ENCODE data around the gene SLC30A2. TPM values are rescaled to one million over a fixed set of nuclear protein-coding genes. Genes with fewer than 3 reads are reported as not detected.

The SLC30A2 gene
- total RNA-seq, 1 donor, result under 0.01 TPM

DNA sequence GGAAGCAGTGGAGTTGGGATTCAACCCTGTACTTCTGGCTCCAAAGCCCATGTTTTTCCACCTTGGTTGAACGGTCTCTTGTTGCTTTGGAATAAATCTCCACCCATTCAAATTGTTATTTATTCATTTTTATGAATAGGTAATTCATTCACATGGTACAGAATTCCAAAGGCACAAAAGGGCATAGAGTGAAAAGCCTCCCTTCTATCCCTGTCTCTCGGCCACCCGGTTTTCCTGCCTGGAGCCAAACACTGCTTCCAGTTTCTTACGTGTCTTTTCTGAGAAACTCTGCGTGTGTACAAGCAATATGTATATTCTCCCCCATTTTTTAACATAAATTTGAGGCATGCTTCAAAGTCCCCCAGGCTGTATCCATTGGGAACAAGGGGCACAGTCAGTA is 20.4 kb downstream of the SLC30A2 start:
- no peak for DNase-seq (ENCODE audit: low read depth in 2 of 3, low spot score in 2 of 3)

DNA sequence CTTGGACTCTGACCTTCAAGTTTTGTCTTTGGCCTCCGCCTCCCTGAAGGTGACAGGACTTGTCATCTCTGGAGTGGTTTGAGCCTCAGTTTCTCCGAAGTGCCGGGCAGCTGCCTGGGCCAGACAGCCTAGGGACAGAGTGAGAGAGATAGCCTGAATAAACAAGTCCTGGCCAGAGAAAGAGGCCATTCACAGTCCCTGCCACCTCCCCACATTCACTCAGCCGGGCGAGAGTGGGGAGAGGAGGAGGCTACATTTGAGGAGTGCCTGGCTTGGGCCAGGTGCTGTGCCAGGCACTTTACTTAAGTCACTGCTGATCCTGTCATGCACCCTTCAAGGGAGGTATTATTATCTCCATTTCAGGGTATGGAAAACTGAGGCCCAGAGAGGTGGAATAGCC is 20.9 kb downstream of the SLC30A2 start:
- no peak for DNase-seq (ENCODE audit: low read depth in 2 of 3, low spot score in 2 of 3)

DNA sequence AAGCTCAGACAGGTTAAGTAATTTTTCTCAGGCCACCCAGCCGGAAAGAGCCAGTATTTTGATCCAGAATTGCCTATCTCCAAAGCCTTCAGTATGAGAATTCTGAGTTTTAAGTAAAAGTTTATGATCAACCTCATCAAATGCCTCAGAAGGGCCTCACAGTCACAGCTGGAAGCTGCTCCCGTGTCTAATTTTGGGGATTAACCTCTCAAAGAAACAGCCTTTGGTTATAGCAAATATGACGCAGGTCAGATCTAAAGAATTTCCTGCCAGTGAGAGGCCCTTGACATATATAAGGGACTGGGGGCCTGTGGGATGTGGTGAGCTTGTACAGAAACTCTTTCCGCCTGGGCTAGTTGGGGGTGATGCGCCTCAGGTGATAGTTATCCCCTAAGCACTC is 22.1 kb downstream of the SLC30A2 start:
- no peak for DNase-seq (ENCODE audit: low read depth in 2 of 3, low spot score in 2 of 3)

DNA sequence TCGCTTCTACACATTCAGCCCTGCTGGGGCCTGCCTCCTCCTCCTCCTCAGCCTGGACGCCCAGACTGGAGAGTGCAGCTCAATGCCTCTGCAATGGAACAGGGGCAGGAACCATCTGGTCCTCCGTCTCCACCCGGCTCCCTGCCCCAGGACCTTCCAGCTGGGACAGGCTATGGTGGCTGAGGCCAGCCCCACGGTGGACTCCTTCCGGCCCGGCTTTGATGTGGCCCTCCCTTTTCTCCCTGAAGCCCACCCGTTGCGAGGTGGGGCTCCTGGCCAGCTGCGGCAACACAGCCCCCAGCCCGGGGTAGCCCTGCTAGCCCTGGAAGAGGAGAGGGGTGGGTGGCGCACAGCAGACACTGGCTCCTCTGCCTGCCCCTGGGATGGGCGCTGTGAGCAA is 22.9 kb downstream of the SLC30A2 start:
- DNase-seq (ENCODE audit: low read depth in 2 of 3, low spot score in 2 of 3), result no peak

DNA sequence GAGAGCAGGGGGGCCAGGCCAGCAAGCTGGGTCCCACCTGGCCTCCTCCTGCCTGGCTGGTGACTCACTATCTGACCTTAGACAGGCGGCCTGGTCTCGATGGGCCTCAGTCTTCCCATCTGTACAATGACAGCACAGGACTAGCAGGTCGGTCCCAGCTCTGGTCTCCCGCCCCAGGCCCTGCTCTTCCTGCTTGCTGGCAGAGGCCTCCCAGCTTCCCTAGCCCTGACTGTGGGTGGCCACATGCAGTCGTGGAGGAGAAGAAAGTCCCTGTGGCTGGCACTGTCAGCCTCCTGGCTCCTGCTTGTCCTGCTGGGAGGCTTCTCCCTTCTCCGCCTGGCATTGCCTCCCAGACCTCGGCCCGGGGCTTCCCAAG is 23.5 kb downstream of the SLC30A2 start:
- DNase-seq (ENCODE audit: low read depth in 2 of 3, low spot score in 2 of 3), result no peak

DNA sequence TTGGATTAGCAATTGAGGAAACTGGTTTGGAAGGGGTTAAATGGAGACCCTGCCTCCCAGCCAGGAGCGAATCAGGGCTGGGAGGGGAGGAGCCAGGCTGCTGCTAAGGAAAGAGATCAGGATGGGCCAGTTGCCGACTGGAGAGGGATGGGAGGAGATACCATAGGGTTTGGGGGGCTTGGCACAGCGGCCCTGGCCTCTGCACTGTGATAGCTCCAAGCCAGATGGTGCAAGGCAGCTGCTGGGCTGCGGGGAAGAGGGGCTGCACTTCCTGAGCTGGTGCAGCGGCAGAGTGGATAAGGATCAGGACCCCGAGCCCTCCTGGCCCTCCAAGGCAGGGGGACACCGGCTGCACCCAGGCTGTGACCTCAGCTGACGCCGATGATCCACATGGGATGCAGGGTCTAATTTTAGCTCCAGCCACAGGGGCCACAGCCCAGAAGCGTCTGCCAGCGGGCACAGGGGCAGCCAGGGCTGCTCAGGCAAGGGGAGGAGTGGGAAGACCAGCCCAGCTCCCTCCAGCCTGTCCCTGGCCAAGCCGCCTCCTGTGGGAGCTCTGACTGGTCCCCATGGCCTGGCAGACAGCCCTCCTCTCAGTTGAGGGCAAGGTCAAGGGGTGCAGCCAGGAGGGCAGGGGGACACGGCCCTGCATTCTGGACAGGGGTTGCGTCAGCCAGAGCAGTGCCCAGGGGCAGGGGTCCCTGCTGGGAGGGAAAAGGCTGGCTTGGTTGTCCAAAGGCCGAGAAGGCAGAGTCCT is 24.1 kb downstream of the SLC30A2 start, which contains the start of gene EXTL1:
TSS of gene EXTL1 (plus strand) at position 129 of the 757 bp plus-strand sequence. CDS start 872 bp downstream, outside the sequence.
- DNase-seq (ENCODE audit: low read depth in 2 of 3, low spot score in 2 of 3), result no peak

DNA sequence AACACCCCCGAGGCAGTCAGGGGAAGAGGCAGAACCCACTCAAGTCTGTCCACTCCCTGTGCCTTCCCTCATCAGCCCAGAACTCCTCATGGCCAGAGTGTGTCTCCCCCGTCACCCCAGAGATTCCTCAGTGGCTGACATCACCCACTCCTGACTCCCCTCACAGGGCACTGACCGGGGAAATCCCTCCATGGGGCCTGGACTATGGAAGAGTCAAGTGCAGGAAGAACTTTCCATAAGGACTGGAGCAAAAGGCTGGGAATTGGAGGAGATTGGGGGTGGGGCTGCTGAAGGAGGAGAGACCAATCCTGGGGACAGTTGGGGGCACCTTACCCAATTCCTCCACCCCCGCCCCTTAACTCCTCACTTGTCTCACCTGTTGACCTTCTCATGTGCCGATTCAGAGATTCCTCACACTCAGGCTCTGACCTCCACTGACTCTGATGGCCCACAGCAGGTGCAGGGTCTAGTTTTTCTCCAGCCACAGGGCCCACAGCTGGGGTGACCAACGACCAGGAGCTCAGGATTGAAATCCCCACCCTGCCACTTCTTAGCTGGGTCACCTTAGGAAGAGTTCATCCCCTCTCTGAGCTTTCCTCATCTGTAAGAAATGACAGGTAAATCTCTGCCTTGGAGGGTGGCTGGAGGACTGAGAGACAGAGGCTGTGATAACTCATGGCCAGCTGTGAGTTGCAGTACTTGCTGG is 24.8 kb downstream of the SLC30A2 start:
- DNase-seq (ENCODE audit: low read depth in 2 of 3, low spot score in 2 of 3), result no peak

DNA sequence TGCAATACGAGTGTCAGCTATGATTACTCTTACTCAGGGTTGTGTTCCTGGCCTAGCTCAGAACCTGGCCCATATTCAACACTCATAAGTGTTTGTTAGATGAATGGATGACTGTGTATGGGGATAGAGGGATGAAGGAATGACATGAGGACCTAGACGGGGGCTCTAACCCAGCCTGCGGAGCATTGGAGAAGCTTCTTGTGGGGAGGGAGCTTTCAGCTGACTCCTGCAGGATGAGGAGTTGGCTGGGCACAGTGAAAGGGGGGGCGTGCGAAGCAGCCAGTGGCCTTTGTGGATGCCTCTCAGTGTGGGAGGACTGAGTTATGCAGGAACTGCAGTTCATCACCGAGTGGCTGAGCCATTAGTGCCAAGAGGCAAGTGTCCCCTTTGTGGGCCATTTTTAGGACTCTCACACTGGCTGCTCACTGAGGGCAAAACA is 25.6 kb downstream of the SLC30A2 start:
- DNase-seq (ENCODE audit: low read depth in 2 of 3, low spot score in 2 of 3), result no peak

DNA sequence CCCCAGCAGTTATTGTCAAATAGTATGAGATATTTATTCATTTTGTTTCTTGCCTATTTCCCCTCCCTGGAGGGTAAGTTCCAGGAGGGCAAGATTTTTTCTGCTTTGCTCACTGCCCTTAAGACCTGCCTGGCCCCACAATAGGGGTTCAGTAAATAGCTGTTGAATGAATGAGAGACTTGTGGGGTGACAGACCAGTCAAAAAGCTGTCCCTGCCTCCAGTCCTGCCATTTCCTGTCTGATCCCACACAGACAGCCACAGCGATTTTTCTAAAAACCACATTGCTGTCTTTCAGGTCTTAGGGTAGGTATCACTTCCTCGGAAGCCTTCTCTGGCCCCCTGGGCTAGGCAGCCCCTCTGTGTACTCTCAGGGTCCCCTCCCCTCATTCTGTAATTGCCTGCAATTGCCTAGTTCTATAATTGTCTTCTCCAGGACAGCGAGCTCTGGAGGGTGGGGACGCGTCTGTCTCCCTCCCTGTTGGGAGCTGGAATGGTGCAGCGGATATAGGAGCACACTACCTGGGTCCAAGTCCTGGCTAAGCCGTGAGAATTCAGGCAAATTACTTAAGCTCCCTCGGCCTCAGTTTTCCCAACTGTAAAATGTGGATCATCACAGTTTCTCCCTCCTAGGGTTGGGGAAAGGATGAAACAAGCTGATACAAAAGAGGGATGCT is 26.1 kb downstream of the SLC30A2 start:
- DNase-seq (ENCODE audit: low read depth in 2 of 3, low spot score in 2 of 3), result no peak

DNA sequence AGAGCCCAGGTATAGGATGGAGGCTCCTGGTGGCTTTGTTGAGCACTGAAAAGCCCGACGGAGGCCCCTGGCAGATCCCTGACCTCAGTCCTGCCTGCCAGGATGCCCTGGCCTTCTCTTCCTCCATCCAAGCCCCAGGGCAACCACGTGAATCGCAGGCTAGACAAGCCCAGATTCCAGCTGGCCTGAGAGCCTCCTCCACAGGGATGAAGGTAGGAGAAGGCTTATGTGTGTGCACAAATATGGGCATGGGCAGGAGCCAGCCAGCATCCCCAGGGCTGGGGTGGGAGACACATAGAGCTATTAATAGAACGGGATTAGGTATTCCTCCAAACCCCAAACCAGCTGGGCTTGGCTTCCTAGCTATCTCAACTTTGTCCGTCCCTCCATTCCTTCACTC is 28.3 kb downstream of the SLC30A2 start:
- DNase-seq (ENCODE audit: low read depth in 2 of 3, low spot score in 2 of 3), result no peak

DNA sequence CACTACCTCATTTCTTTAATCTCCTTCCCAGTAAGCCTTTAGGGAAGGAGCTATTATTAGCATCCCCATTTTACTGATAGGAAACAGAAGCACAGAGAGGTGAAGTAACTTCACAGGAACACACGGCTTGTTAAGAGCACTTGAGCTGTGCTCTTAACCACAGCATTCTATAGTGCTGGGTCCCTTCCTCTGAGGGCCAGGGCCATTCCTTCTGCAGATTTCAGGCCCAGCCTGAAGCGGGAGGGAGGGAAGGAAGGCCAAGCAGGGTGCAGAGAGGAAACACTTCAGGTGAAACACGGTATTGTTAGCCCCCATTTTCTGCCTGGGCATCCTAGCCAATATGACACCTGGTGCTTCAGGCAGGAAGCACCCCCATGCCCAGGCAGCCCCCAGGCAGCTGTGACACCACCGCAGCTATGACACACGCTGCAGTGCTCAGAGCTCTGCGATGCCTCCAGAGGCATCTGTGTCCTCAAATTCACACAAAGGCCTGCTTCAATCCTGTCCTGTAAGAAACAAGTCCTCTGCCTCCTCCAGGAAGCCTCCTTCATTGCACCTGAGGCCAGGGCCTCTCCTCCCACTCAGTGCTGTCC is 28.9 kb downstream of the SLC30A2 start:
- DNase-seq (ENCODE audit: low read depth in 2 of 3, low spot score in 2 of 3), result no peak

DNA sequence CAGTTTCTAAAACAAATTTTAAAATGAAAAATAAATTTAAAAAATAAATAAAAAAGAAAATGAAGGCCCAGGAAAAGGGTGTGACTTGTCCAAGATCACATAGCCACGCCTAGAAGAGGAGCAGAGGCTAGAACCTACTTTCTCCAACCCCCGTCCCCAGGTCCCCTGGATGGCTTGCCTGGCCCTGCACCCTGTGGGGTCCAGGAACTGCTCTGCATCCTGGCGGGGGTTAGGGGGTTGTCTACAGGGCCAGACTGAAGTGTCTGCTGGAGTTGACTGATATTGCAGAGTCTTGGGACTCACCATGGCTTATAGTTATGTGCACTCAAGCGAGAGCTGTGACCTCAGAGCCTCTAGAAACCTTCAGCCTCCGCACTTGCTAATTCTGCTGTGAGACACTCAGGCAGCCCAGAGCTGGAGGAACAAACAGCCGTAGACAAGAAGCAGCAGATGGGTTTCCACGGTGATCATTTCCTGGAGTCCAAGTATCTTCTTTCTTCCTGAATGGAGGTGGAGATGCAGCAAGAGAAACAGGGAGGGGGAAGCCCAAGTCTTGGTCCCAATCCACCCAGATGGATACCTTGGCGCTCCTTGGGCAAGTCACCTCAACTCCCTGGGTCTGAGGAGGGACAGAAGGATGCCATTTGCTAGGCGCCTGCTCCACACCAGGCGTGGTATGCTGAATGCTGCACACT is 29.5 kb downstream of the SLC30A2 start:
- no peak for DNase-seq (ENCODE audit: low read depth in 2 of 3, low spot score in 2 of 3)

DNA sequence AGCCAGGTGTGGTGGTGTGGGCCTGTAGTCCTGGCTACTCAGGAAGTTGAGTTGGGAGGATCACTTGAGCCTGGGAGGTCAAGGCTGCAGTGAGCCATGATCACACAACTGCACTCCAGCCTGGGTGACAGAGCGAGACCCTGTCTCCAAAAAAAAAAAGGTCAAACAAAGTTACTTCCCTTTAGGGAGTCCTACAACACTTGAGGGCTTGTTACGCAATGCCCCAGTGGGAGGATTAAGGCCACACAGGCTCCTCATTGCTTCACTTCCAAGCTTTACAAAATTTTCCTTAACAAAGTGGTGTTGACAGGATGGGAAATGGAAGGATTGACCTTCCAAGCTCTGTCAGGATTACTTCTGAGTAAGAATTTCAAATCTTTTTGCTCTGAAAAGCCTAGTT is 30.6 kb downstream of the SLC30A2 start:
- peak in 1 of 3 donors; percentile 26 for DNase-seq (ENCODE audit: low read depth in 2 of 3, low spot score in 2 of 3)

DNA sequence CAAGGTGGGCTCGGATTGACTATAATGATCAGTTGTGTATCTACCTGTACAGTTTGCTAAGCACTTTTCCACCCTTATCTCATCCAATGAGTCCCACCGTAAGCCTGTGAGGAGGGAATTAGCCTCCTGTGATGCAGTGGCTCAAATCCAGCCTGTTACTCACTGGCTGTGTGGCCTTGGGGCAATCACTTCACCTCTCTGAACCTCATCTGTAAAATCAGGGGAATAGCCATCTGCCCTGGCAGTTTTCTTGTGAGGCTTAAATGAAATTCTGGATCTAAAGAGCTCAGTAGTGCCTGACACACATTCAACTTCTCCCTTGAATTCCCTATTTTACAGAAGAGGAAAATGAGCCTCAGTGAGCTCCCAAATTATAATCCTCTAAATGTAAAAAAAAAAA is 31.7 kb downstream of the SLC30A2 start:
- no peak for DNase-seq (ENCODE audit: low read depth in 2 of 3, low spot score in 2 of 3)

DNA sequence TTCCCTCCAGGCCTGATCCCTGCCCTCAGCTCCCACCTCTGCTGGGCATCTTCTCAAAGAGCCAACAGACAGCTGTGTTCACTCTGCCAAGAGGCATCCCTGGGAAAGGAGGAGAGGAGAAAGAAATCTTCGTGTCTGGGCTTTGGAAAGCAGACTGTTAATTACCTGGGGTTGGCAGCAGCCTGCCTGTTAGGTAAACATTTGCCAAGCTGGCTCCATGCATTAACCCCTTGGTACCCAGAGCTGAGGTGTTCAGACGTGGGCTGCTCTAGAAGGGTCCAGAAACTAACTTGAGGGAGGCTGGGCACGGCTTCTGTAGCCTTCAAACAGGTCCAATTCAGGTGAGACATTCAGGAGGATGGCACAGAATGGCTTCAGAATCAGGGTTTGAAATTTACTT is 33.1 kb downstream of the SLC30A2 start:
- no peak for DNase-seq (ENCODE audit: low read depth in 2 of 3, low spot score in 2 of 3)

DNA sequence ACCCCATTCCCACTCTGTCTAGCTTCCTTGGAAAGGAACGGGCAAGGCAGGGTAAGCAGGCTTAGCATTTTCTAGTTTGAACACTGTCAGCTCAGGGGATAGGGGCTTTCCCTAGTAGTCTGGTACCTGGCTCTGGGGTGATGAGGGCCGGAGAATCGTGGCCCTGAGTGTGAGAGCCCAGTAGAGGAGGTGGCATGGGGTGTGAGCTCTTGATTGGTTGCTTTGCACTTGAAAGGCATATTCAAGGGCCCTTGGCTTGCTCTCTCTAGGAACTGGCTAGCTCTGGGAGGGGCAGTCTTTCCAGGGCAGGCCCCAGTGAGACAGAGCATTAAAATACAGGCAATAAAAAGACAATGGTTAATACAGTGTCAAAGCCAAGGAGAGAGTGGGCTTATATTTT is 35.1 kb downstream of the SLC30A2 start:
- no peak for DNase-seq (ENCODE audit: low read depth in 2 of 3, low spot score in 2 of 3)

DNA sequence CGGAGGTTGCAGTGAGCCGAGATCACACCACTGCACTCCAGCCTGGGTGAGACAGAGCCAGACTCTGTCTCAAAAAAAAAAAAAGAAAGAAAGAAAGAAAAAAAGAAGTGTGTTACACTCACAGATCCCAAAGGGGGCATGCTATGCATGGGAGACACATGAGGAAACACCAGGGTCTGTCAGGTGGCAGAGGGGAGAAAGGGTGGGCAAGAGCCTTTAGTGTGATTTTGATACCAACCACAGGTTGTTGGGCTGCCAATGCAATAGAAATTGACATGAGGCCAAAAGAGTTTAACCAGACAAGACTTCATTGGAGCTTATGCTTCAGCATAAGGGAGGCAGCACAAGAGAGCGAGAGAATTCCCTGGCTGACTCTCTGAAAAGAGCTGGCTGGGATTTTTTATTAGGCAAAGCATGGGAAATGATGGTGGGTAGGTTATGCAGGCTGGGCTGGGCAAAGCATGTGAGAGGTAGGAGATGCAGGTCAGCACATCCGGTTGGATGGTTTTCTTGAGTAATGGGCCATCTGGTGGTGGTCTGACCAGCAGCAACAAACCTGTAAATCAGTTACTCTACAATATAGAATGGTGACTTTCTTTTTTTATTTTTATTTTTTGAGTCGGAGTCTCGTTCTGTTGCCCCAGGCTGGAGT is 36.0 kb downstream of the SLC30A2 start:
- DNase-seq (ENCODE audit: low read depth in 2 of 3, low spot score in 2 of 3), result peak in 2 of 3 donors; percentile 35 to 54

DNA sequence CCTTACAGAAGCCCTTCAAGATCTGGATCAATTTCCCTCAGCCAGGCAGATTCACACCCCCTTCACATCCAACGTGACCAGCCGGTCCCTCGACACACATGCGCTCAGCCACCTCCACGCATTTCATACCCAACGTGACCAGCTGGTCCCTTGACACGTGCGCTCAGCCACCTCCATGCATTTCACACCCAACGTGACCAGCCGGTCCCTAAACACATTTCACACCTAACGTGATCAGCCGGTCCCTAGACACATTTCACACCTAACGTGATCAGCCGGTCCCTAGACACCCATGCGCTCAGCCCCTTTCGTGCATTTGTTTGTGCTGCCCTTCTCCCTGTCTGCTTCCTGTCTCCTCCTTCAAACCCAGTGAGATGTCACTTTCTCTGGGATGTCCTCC is 39.2 kb downstream of the SLC30A2 start:
- no peak for DNase-seq (ENCODE audit: low read depth in 2 of 3, low spot score in 2 of 3)

DNA sequence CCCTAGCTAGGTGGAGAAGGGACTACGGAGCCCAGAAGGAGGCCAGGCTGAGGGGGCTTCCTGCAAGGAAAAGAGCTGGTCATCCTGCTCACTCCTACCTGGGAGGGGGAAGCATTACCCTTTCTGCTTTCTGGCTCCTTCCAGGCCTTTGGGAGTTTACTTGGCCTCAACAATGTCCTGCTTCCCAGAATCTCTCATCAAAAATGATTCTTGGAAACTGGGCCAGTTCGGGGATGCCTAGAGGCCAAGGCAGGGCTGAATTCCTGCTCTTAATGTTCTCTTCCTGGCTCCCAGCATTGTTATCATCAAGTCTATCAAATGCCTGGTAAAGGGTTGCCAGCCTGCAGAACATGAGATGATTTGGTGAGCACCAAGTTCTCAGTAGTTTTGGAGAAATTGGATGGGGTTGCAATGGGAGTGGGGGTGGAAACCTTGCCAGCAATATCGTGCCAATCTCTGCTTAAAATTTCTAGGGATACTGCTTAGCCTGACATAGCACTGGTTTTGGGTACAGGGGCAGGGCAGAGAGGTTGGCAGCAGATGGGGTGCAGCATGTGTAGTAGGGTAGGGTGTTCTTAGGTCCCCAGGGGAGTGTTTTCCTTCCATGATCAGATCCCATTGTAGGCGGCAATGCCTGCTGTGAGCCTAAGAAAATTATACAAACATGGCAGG is 40.3 kb downstream of the SLC30A2 start:
- no peak for DNase-seq (ENCODE audit: low read depth in 2 of 3, low spot score in 2 of 3)

DNA sequence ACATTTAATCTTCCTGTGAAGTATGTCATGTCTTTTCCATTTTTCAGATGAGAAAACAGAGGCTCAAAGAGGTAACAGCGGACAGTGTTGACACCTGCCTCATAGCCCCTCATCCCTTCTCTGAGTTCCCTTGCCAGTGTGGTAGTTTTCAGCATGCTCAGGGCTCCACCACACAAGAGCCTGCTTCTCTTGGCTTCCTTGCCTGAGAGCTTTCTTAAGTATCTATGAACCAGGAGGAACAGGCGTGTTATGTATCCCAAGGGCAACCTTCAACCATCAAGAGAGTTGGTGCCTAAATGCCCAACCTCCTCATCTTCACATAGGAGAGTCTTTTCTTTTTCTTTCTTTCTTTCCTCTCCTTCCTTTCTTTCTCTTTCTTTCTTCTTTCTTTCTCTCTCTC is 42.2 kb downstream of the SLC30A2 start:
- DNase-seq (ENCODE audit: low read depth in 2 of 3, low spot score in 2 of 3), result no peak
